ENCODE measurements around the gene CDC26. TPM values are rescaled to one million over a fixed set of nuclear protein-coding genes. Genes with fewer than 3 reads are reported as not detected.
A peak's percentile ranks its signal among the peaks of the same experiment; 100 is the strongest.

Gene CDC26
- total and polyA plus RNA-seq, 8 donors = 7.2 to 66.4 (median 27.1) TPM

DNA sequence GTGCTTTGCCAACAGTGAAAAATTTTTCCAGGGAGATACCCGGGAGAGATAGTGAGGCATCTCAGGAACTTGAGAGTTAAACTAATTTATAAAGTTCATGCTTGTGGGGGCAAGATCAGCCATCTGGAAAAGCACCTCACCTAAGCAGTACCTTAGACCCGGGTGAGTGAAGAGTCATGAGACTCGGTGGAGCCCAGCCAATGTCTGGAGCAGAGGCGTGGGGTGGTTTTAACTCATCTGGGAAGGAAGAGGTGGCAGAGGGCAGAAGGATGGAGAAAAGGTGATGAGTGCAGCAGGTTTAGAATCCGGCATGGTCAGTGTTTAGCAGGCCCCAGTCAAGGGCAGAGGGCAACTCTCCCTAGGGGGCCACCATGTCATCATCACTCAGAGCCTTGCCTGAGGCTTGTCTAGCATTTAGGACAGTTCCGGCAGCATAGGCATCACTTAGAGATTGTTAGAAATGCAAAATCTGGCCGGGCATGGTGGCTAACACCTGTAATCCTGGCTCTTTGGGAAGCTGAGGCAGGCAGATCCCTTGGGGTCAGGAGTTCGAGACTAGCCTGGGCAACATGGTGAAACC is 32.1 kb upstream of the CDC26 start:
- Histone ChIP-seq H3K27ac (no peak overlapping the region), H3K9me3 (no peaks in the 10 kb centered on the region), H3K4me1 (peaks cover 0 to 2% (median 0%) of the 10 kb centered on the region in 4 donors), H3K36me3 (no peaks in the 10 kb centered on the region), H3K27me3 (peaks cover 0 to 13% (median 0%) of the 10 kb centered on the region in 3 donors), H3K4me3 (no peak overlapping the region)
- WGBS, 5 donors = 61 to 72% (median 67%) methylated on average over 6 to 8 of the region's 8 CpGs
- no peak for TF ChIP-seq POLR2A (IDR thresholded peaks at IDR 0.05)
- TF ChIP-seq, protein P1, sequence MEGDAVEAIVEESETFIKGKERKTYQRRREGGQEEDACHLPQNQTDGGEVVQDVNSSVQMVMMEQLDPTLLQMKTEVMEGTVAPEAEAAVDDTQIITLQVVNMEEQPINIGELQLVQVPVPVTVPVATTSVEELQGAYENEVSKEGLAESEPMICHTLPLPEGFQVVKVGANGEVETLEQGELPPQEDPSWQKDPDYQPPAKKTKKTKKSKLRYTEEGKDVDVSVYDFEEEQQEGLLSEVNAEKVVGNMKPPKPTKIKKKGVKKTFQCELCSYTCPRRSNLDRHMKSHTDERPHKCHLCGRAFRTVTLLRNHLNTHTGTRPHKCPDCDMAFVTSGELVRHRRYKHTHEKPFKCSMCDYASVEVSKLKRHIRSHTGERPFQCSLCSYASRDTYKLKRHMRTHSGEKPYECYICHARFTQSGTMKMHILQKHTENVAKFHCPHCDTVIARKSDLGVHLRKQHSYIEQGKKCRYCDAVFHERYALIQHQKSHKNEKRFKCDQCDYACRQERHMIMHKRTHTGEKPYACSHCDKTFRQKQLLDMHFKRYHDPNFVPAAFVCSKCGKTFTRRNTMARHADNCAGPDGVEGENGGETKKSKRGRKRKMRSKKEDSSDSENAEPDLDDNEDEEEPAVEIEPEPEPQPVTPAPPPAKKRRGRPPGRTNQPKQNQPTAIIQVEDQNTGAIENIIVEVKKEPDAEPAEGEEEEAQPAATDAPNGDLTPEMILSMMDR (IDR thresholded peaks at IDR 0.05) = no peak
- TF ChIP-seq EP300 (IDR thresholded peaks at IDR 0.05) = no peak
- TF ChIP-seq POLR2AphosphoS5 (IDR thresholded peaks at IDR 0.05) = no peak
- intact Hi-C loops (cut with DNase I; ENCODE audit: low total_unique reads) = no loop called here
- no peak for DNase-seq

- TF ChIP-seq POLR2A (IDR thresholded peaks at IDR 0.05) (no peak), POLR2AphosphoS5 (IDR thresholded peaks at IDR 0.05) (no peak), EP300 (IDR thresholded peaks at IDR 0.05) (no peak)
- TF ChIP-seq, protein P1 (IDR thresholded peaks at IDR 0.05) = no peak
- peaks cover 0 to 13% (median 0%) of the 10 kb centered on the region in 3 donors for H3K27me3 ChIP-seq
- DNase-seq = no peak
- H3K36me3 ChIP-seq = no peaks in the 10 kb centered on the region
- intact Hi-C loops (cut with DNase I; ENCODE audit: low total_unique reads) = no loop called here
- 77 to 97% (median 81%) methylated on average over 1 of the region's 1 CpG for WGBS, 5 donors
- no peak overlapping the region for H3K4me3 ChIP-seq
- no peak overlapping the region for H3K27ac ChIP-seq
- H3K9me3 ChIP-seq = no peaks in the 10 kb centered on the region
- H3K4me1 ChIP-seq = peaks cover 0 to 5% (median 0%) of the 10 kb centered on the region in 4 donors
These were observed 31.2 kb upstream of the CDC26 start for GRCh38 chr9:113306566-113306965.

DNA sequence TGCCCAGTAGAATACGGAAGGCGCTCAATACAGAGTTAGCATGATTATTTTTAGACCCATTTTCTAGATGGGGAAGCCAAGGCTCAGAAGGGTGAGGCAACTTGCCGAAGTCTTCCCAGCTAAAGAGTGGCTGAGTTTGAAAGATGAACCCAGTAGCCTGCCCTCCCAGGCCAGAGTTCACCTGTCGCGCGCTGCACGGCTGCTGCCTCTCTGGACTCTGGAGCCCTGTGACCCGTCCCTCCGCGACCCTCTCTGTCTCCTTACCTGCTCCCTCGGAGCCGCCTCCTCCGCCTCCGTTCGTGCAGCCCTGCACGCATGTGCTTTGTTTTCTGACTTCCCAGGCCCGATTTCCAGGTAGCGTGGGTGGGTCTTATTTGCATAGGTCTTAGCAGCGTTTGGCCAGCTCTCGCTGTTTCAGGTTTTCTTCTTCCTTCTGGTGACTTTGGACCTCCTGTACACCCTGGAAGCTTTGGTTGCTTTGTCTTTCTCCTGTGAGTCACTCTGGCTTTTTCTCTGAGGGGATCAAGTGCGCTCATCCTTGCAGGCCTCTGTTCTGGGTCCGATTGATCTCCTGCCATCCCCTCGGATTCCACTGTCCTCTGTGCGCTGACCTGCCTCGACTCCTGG is 27.5 kb upstream of the CDC26 start, which contains the start of gene RNF183:
Gene RNF183, minus strand, starts transcription at position 585 of the 627 bp plus-strand sequence. CDS start 5,192 bp downstream, outside the sequence.
- H3K4me3 ChIP-seq = peak within 1 kb of the TSS in 2 of 4 donors; percentile 12 to 40
- intact Hi-C loops (cut with DNase I; ENCODE audit: low total_unique reads) = no loop called here
- peak; percentile 65 to 88 for DNase-seq
- no peaks in the 10 kb centered on the region for H3K36me3 ChIP-seq
- TF ChIP-seq, protein P1 (IDR thresholded peaks at IDR 0.05) = no peak
- TF ChIP-seq EP300 (IDR thresholded peaks at IDR 0.05) (no peak), POLR2A (IDR thresholded peaks at IDR 0.05) (no peak), POLR2AphosphoS5 (IDR thresholded peaks at IDR 0.05) (peak in 2 of 3 donors; percentile 40 to 61)
- 31 to 58% (median 44%) methylated on average over 17 to 25 of the region's 25 CpGs for WGBS, 5 donors
- H3K4me1 ChIP-seq = peaks cover 0 to 13% (median 8%) of the 10 kb centered on the region in 4 donors
- H3K9me3 ChIP-seq = no peaks in the 10 kb centered on the region
- H3K27me3 ChIP-seq = peaks cover 0 to 13% (median 0%) of the 10 kb centered on the region in 3 donors
- H3K27ac ChIP-seq = peak within 1 kb of the TSS in 3 of 5 donors; percentile 15 to 75 (median 45)

GRCh38 chr9:113301548-113301947 is 26.2 kb upstream of the CDC26 start:
- intact Hi-C loops (cut with DNase I; ENCODE audit: low total_unique reads) = no loop called here
- Histone ChIP-seq H3K4me1 (peaks cover 0 to 13% (median 8%) of the 10 kb centered on the region in 4 donors), H3K27ac (no peak overlapping the region), H3K9me3 (no peaks in the 10 kb centered on the region), H3K4me3 (no peak overlapping the region), H3K36me3 (no peaks in the 10 kb centered on the region), H3K27me3 (peaks cover 0 to under 1% (median 0%) of the 10 kb centered on the region in 3 donors)
- DNase-seq = no peak
- TF ChIP-seq POLR2AphosphoS5 (IDR thresholded peaks at IDR 0.05) (no peak), POLR2A (IDR thresholded peaks at IDR 0.05) (no peak), EP300 (IDR thresholded peaks at IDR 0.05) (no peak)
- TF ChIP-seq, protein P1 (IDR thresholded peaks at IDR 0.05) = no peak
- WGBS, 5 donors = 88 to 94% (median 90%) methylated on average over 8 of the region's 8 CpGs
